HG03064 (cell line): ENCODE data around the gene KLHL40.

Experiments used
- ATAC-seq: cut with Tn5 transposase; IDR thresholded peaks from one replicate; pipeline ENCODE4 v1.9.1; 2021; ENCODE audit warnings: low read depth; ENCODE audit not compliant: unreplicated experiment

KLHL40 gene

DNA sequence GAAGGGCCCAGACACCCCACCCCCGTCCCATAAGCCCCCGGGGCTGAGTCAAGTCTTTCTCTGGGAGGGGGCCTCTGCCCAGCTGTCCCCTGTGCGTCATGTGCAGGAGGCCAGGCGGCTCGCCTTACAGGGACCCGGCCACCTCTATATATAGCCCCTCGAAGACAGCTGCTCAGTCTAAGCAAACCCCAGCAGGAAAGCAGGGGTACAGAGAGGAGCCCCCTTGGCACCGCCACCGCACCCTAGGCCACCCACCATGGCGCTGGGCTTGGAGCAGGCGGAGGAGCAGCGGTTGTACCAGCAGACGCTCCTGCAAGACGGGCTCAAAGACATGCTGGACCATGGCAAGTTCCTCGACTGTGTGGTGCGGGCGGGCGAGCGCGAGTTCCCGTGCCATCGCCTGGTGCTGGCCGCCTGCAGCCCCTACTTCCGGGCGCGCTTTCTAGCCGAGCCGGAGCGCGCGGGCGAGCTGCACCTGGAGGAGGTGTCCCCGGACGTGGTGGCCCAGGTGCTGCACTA is at the start of gene KLHL40:
TSS of gene KLHL40 (plus strand) at position 175 of the 519 bp plus-strand sequence. CDS start at position 257, 82 bp downstream.
- no peak for ATAC-seq

DNA sequence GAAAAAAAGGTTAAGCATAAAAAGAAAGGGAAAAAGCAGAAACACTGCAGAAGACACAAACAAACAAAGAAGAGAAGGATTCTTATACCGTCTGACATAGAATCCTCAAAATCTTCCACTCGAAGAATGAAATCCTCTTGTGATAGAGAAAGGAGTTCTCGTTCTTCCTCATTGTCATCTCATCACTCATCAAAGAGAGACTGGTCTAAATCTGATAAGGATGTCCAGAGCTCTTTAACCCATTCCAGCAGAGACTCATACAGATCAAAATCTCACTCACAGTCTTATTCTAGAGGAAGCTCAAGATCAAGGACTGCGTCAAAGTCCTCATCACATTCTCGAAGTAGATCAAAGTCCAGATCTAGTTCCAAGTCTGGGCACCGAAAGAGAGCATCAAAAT is 48.3 kb upstream of the KLHL40 start:
- ATAC-seq, result no peak

DNA sequence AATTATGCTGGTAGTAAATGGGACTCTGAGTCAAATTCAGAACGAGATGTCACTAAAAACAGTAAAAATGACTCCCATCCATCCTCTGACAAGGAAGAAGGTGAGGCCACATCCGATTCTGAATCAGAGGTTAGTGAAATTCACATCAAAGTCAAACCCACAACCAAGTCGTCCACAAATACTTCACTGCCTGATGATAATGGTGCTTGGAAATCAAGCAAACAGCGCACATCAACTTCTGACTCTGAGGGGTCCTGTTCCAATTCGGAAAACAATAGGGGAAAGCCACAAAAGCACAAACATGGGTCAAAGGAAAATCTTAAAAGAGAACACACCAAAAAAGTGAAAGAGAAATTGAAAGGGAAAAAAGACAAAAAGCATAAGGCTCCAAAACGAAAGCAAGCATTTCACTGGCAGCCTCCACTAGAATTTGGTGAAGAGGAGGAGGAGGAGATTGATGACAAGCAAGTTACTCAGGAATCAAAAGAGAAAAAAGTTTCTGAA is 46.9 kb upstream of the KLHL40 start:
- ATAC-seq, result no peak

GRCh38 chr3:42639192-42639591 is 46.1 kb upstream of the KLHL40 start:
- ATAC-seq, result no peak

DNA sequence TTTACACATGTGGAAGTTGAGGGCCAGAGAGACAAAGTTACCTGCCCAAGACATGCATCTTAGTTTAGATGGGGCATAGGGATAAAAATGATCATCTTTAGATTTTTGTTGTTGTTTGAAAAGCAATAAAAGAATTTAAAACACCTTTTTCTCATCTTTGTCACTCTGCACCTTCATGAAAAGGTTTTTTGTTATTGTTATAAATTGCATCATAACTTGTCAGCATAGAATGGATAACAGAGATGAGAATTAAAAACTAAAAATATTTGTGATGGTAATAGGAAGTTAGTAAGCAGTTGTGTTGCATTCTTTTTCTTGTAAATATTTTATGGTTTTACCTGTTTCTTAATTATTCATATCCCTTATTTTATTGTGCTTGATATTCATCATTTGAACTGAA is 45.2 kb upstream of the KLHL40 start:
- no peak for ATAC-seq

- ATAC-seq, result no peak
These were observed 44.5 kb upstream of the KLHL40 start for GRCh38 chr3:42640771-42641370.

GRCh38 chr3:42647821-42648459 is 37.4 kb upstream of the KLHL40 start:
- no peak for ATAC-seq

- ATAC-seq, result no peak
These were observed 36.3 kb upstream of the KLHL40 start for GRCh38 chr3:42649006-42649405.

- ATAC-seq, result no peak
These were observed 35.6 kb upstream of the KLHL40 start for GRCh38 chr3:42649783-42650182.

DNA sequence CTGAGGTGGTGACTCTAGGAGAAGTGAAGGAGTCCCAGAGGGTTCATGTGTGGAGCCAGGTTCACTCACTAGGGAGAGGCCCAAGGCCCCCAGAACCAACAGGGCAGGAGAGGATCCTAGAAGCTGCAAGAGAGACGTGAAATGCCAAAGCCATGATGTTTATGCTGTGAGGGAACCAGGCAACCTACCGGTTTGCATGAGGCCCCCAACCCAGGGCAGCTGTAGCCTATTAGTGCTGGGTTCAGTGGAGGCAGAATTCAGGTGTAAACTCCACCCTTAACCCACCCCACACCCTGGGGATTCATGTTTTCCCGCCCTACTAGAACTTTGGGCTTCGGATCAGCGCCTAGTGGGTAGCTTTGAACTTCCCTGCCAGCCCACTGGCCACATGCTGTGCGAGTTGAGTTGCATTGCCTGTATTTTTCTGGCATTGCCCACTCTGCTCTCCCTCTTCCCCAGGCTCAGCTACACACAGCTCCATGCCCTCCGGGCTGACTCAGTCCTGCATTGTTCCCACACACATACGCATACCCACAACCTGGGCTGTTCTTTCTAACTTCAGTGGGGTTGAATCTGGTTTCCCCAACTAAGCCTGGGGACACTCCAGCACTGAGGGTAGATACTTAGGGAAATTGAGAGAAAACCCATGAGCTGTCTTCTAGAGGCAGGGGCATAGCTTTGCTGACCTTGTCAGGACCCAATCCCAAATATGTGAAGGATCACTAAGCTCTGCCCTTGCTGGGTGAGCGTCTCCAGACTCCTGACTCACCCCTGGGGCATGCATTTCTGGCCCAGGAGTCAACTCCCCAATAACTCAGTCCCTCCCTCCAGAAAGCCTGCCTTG is 33.9 kb upstream of the KLHL40 start:
- ATAC-seq, result no peak

- ATAC-seq, result peak; percentile 23
These were observed 33.1 kb upstream of the KLHL40 start for GRCh38 chr3:42652251-42652610.

DNA sequence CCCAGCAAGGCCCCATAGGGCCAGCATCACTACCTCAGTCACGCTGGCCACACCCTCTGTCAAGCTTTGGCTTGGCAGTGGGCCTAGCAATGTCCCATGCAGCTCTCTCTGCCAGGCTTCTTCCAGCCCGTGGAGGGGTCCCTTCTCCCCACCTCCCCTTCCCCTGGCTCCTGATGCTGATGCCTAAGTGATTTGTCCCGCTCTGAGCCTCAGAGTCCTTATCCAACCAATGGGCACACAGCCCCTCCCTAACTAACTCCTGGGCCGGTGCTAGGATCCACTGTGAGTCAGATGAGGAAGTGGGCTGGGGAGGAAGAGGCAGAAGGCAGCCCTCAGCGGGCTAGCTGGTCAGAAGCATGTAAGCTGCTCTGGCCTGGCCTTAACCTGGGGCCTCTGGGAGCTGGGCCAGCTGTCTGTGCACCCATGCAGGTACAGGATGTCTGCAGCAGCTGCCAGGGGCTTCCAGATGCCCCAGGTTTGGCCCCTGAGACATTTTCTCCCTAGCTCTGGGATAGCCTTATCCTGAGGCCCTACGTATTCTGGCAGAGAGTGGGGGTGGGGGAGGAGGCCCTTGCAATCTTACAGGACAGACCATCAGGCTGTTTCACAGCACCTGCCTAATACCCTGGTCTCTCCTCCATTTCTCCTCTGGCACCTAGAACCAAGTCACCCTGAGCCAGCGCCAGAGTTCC is 32.6 kb upstream of the KLHL40 start:
- peak; percentile 76 for ATAC-seq

DNA sequence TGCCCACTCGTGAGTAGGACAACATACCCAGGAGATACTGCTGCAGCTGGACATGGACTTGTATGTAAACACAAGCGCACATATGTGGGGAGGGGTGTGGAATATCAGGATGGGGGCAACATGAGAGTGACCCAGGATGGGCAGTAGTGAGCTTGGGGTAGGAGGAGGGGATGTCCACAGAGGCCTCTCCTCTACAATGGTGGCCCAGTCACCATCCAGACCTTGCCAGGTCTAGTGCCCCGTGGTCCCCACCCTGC is 32.1 kb upstream of the KLHL40 start:
- no peak for ATAC-seq

DNA sequence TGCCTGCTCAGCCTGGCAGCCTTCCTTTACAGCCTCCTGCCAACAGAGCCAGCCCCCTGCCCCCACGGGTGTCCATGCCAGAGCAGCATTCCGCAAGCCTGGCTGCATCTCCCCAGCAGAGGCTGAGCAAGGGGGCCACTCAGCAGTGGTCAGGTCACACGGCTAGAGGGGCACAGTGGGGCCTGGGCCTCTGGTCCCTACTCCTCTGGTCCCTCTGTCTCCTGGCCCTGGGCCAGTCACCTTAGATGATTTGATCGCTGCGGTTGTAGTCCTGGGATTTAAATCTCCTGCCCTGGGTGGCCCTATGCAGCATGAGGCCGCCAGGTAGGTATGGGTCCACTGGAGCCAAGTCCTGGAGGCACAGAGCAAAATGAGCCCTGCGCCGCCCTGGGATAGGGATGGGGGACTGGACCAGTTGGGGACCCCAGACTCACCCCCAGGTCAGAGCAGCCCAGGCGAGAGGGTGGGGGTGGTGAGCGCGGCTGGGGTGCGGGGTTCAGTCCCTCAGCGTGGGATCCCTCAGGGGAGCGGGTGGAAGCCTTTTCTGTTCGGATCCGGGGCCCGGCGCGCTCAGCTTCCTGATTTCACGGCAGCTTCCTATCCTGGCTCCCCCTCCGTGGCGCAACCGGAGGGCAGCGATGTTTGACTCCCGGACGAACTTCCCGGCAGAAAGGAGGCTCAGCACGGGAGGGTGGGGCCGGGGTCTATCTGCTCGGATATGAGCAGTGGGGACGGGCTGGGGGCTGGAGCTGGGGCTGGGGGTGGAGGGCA is 31.6 kb upstream of the KLHL40 start, which contains the start of gene ZBTB47:
TSS of gene ZBTB47 (plus strand) at position 138 of the 771 bp plus-strand sequence. CDS start 4,659 bp downstream, outside the sequence.
- ATAC-seq, result no peak

DNA sequence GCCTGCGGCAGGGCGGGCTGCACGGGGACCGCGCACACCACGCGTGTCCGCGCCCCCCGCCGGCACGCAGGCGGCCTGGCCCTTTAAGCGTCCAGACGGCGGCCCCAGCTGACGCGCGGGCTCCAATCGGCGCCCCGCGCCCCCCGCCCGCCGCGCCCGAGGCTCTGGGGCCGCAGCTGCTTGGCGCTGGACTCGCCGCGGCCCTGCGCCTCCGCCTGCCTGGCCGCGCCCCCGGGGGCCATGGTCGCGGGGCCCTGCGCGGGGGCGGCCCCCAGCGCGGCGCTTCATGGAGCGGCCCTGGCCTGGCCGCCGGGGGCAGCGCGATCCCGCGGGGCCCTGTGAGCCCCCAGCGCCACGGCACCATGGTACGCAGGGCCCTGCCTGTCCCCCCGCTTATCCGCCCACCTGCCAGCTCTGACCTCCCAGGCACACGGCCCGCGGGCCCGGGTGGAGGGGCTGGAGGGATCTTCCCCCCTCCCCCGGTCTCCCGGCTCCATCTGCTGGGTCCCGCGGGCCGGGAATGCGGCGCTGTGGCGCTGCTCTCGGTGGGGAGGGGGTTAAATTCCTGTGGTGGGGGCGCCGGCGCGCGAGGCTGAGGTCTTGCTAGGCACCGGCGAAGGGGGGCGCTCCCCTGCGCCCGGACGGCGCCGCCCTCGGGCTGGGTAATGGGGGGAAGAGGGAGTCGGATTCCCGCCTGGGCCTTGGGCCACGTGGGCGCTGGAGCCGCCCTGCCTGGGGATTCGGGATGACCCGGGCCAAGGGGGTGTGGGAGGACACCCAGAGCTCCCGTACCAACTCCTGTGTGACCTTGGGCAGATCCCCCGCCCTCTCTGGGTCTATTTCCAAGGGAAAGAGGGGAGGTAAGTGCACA is 30.8 kb upstream of the KLHL40 start:
- no peak for ATAC-seq

- ATAC-seq, result no peak
These were observed 29.9 kb upstream of the KLHL40 start for GRCh38 chr3:42655331-42655888.

DNA sequence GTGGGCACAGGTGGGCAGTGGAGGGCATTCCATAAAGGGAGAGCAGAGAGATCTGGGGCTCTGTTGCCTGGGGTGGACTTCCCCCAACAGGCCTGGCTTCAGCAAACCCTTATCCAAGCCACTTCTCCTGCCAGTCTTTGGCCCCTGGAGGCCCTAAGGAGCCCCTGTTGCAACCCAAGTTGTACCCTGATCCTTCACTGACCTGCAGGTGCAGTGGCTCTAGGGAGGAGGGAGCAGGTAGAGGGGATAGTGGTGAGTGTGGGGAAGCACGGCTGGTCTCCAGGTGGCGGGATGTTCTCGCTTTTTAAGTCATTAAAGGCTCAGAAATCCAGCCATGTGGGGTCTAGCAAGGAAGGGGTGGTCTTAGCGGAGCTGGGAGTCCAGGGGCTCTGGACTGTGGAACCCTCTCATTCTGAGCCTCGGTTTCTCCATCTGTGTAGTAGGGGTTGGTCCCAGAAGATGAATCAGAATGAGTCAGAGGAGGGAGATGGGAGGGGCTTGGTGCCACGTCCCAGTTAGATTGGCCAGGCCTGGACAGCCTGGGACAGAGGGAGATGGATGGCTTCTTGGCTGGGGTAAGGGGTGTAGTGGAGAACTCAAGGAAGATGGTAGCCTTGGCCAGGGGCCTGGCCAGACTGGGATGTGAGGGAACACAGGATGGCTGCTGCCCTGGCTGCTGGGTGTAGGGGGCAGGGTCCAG is 29.2 kb upstream of the KLHL40 start:
- ATAC-seq, result no peak
